PFSK-1 (cell line): Measurements from ENCODE around the gene DAND5.

ENCODE experiments used
- POLR2AphosphoS5 ChIP-seq: IDR thresholded peaks from 2 replicates; pipeline ENCODE4 v1.6.1; 2012; ENCODE audit warnings: low read depth, mild to moderate bottlenecking, control low read depth, low read length, moderate library complexity
- TF ChIP-seq, protein P1 (sequence below), 2 experiments: IDR thresholded peaks; 2 replicates each; pipeline versions ENCODE4 v1.6.1 to v1.8.0; 2011 to 2012; ENCODE audit warnings: low read depth in 2 of 2, low read length in 2 of 2, control low read depth in 1 of 2, inconsistent platforms in 1 of 2, mild to moderate bottlenecking in 1 of 2, moderate library complexity in 1 of 2; ENCODE audit not compliant: insufficient read depth in 1 of 2

DNA sequence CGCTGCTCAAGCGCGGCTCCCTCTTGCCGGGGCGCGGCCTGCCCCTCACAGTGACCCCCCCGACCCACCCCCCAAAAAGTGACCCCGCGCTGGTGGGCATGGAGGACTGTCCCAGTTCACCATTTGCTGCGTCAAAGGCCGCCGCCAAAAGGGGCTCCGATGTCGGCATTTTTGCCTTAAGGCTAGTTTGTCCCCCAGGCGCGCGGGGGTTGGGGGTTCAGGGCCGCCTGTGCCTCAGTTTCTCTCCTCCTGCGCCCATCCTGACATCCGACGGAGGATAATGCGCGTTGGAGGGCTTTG, 43.0 kb downstream of the DAND5 start:
- no peak for TF ChIP-seq POLR2AphosphoS5
- TF ChIP-seq, protein P1, sequence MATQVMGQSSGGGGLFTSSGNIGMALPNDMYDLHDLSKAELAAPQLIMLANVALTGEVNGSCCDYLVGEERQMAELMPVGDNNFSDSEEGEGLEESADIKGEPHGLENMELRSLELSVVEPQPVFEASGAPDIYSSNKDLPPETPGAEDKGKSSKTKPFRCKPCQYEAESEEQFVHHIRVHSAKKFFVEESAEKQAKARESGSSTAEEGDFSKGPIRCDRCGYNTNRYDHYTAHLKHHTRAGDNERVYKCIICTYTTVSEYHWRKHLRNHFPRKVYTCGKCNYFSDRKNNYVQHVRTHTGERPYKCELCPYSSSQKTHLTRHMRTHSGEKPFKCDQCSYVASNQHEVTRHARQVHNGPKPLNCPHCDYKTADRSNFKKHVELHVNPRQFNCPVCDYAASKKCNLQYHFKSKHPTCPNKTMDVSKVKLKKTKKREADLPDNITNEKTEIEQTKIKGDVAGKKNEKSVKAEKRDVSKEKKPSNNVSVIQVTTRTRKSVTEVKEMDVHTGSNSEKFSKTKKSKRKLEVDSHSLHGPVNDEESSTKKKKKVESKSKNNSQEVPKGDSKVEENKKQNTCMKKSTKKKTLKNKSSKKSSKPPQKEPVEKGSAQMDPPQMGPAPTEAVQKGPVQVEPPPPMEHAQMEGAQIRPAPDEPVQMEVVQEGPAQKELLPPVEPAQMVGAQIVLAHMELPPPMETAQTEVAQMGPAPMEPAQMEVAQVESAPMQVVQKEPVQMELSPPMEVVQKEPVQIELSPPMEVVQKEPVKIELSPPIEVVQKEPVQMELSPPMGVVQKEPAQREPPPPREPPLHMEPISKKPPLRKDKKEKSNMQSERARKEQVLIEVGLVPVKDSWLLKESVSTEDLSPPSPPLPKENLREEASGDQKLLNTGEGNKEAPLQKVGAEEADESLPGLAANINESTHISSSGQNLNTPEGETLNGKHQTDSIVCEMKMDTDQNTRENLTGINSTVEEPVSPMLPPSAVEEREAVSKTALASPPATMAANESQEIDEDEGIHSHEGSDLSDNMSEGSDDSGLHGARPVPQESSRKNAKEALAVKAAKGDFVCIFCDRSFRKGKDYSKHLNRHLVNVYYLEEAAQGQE (IDR thresholded peaks at IDR 0.05; ENCODE audit: insufficient read depth in 1 of 2, low read depth in 2 of 2, low read length in 2 of 2), result no peak
